Posterior cingulate gyrus (tissue), 11 donors: ENCODE measurements around the gene ARHGEF2.
A peak's percentile ranks its signal among the peaks of the same experiment; 100 is the strongest.

Experiments
- DNase-seq, 10 donors: peaks; one replicate each; pipeline versions ENCODE4 v3.0.0 to v3.0.0-alpha.2; 2020 to 2021; ENCODE audit warnings: mixed read lengths in 3 of 10
- intact Hi-C: fragments of 100-400 bp; cut with DNase I; formaldehyde crosslinking; loops from one replicate; pipeline ENCODE4 v1.15.1; 2023

The ARHGEF2 gene

GRCh38 chr1:155978325-155978972 lies at the start of gene ARHGEF2:
TSS of gene ARHGEF2 (minus strand) at chr1:155978547. CDS start at chr1:155978427, 120 bp downstream.
- DNase-seq: peak in 9 of 10 donors; percentile 55 to 94 (median 66)
- intact Hi-C loops: loop anchor here (5.0 kb wide), 1 partner anchor 106 kb away; no protein-coding TSS in a partner anchor

GRCh38 chr1:156026588-156026987 lies 48.2 kb upstream of the ARHGEF2 start:
- intact Hi-C loops: no loop called here
- no peak for DNase-seq

GRCh38 chr1:156025876-156026275 lies 47.5 kb upstream of the ARHGEF2 start:
- intact Hi-C loops: no loop called here
- peak in 2 of 10 donors; percentile 11 to 92 for DNase-seq

GRCh38 chr1:156024801-156025200 lies 46.5 kb upstream of the ARHGEF2 start:
- intact Hi-C loops: no loop called here
- DNase-seq: no peak

GRCh38 chr1:156021954-156022353 lies 43.6 kb upstream of the ARHGEF2 start:
- intact Hi-C loops: loop anchor here (1.0 kb wide), 1 partner anchor 32 kb away; the partner anchor contains the start of gene LAMTOR2
- no peak for DNase-seq

GRCh38 chr1:156021093-156021428 lies 42.7 kb upstream of the ARHGEF2 start:
- intact Hi-C loops: loop anchor here (1.0 kb wide), 1 partner anchor 33 kb away; the partner anchor contains the start of gene LAMTOR2
- no peak for DNase-seq

GRCh38 chr1:156020293-156021092 lies 42.1 kb upstream of the ARHGEF2 start, which contains the start of gene SSR2:
TSS of gene SSR2 (minus strand) at chr1:156020951. CDS start at chr1:156020167, 784 bp downstream.
- peak; percentile 81 to 98 (median 89) for DNase-seq
- intact Hi-C loops: loop anchor here (1.0 kb wide), 1 partner anchor 34 kb away; the partner anchor contains the start of gene LAMTOR2

- no peak for DNase-seq
- intact Hi-C loops: no loop called here
Measured at GRCh38 chr1:156019946-156020292, 41.6 kb upstream of the ARHGEF2 start.

GRCh38 chr1:156014829-156015228 lies 36.5 kb upstream of the ARHGEF2 start:
- intact Hi-C loops: no loop called here
- DNase-seq: no peak

GRCh38 chr1:156012051-156012817 lies 33.9 kb upstream of the ARHGEF2 start:
- intact Hi-C loops: no loop called here
- DNase-seq: no peak

- DNase-seq: no peak
- intact Hi-C loops: no loop called here
Measured at GRCh38 chr1:156009404-156009803, 31.1 kb upstream of the ARHGEF2 start.

- no peak for DNase-seq
- intact Hi-C loops: no loop called here
Measured at GRCh38 chr1:156006666-156007376, 28.5 kb upstream of the ARHGEF2 start.

- no peak for DNase-seq
- intact Hi-C loops: no loop called here
Measured at GRCh38 chr1:156004843-156005584, 26.7 kb upstream of the ARHGEF2 start.

- intact Hi-C loops: no loop called here
- DNase-seq: no peak
Measured at GRCh38 chr1:156003923-156004188, 25.5 kb upstream of the ARHGEF2 start.

- intact Hi-C loops: no loop called here
- DNase-seq: no peak
Measured at GRCh38 chr1:156002188-156002911, 24.0 kb upstream of the ARHGEF2 start.

GRCh38 chr1:156001662-156002171 lies 23.4 kb upstream of the ARHGEF2 start:
- intact Hi-C loops: no loop called here
- no peak for DNase-seq

GRCh38 chr1:156001021-156001661 lies 22.8 kb upstream of the ARHGEF2 start:
- DNase-seq: peak in 1 of 10 donors; percentile 56
- intact Hi-C loops: no loop called here

GRCh38 chr1:155999964-156000363 lies 21.6 kb upstream of the ARHGEF2 start:
- DNase-seq: no peak
- intact Hi-C loops: no loop called here
